Dermis blood vessel endothelial cell (primary cell): ENCODE results near the gene CXCL14. TPM values are rescaled to one million over a fixed set of nuclear protein-coding genes. Genes with fewer than 3 reads are reported as not detected.

ENCODE experiments used
- DNase-seq: peaks from one replicate; pipeline ENCODE4 v3.0.0; 2010
- total RNA-seq: library from RNA; depleted of rRNA; stranded (reverse); fragments of >200 nt; gene quantifications from 2 replicates; pipeline ENCODE4 v1.2.3, GENCODE V29; 2014

Gene CXCL14
- 0.09 and 0.34 TPM in 2 replicates for total RNA-seq

GRCh38 chr5:135578685-135579341 is at the start of gene CXCL14:
Gene CXCL14, minus strand, starts transcription at chr5:135578991. Its CDS starts 213 bp downstream, at chr5:135578778.
- DNase-seq: no peak

GRCh38 chr5:135626636-135627035 is 47.8 kb upstream of the CXCL14 start:
- DNase-seq: no peak

GRCh38 chr5:135625961-135626360 is 47.2 kb upstream of the CXCL14 start:
- DNase-seq: no peak

GRCh38 chr5:135625486-135625885 is 46.7 kb upstream of the CXCL14 start:
- DNase-seq: no peak

GRCh38 chr5:135625061-135625460 is 46.3 kb upstream of the CXCL14 start:
- no peak for DNase-seq

GRCh38 chr5:135623186-135623715 is 44.5 kb upstream of the CXCL14 start:
- no peak for DNase-seq

- no peak for DNase-seq
Measured at GRCh38 chr5:135615581-135616260, 36.9 kb upstream of the CXCL14 start.

GRCh38 chr5:135615171-135615570 is 36.4 kb upstream of the CXCL14 start:
- no peak for DNase-seq

- no peak for DNase-seq
Measured at GRCh38 chr5:135609981-135610380, 31.2 kb upstream of the CXCL14 start.

- DNase-seq: no peak
Measured at GRCh38 chr5:135608761-135609443, 30.1 kb upstream of the CXCL14 start.

GRCh38 chr5:135608361-135608760 is 29.6 kb upstream of the CXCL14 start:
- no peak for DNase-seq

GRCh38 chr5:135606431-135606830 is 27.6 kb upstream of the CXCL14 start:
- no peak for DNase-seq

GRCh38 chr5:135605221-135605620 is 26.4 kb upstream of the CXCL14 start:
- DNase-seq: no peak

GRCh38 chr5:135604056-135604455 is 25.3 kb upstream of the CXCL14 start:
- DNase-seq: no peak

GRCh38 chr5:135602882-135603721 is 24.3 kb upstream of the CXCL14 start:
- no peak for DNase-seq

- no peak for DNase-seq
Measured at GRCh38 chr5:135601466-135601865, 22.7 kb upstream of the CXCL14 start.

- no peak for DNase-seq
Measured at GRCh38 chr5:135600971-135601381, 22.2 kb upstream of the CXCL14 start.

- DNase-seq: no peak
Measured at GRCh38 chr5:135600152-135600570, 21.4 kb upstream of the CXCL14 start.

- DNase-seq: no peak
Measured at GRCh38 chr5:135599421-135600151, 20.8 kb upstream of the CXCL14 start.

- no peak for DNase-seq
Measured at GRCh38 chr5:135598691-135599395, 20.1 kb upstream of the CXCL14 start.

GRCh38 chr5:135596788-135597187 is 18.0 kb upstream of the CXCL14 start:
- no peak for DNase-seq
